ENCODE data around the gene RNF43. TPM values are rescaled to one million over a fixed set of nuclear protein-coding genes. Genes with fewer than 3 reads are reported as not detected.
A peak's percentile ranks its signal among the peaks of the same experiment; 100 is the strongest.

Gene RNF43
- total and polyA plus RNA-seq, 2 of the 13 experiments (the other 11 are each of a cell fraction or from before 2014, with no cell fraction given), result 31.0 to 53.4 TPM

- TF ChIP-seq MYPOP (CRISPR knock-in tag; IDR thresholded peaks at IDR 0.05) (no peak), ZNF331 (CRISPR knock-in tag; IDR thresholded peaks at IDR 0.05) (peak; percentile 68), ZNF850 (CRISPR knock-in tag; conservative IDR thresholded peaks at IDR 0.05) (no peak), ARNTL (CRISPR knock-in tag; IDR thresholded peaks at IDR 0.05) (peak; percentile 63; the same call in 1 of the 2 replicates), FOXA1 (IDR thresholded peaks at IDR 0.05) (no peak), FOXA1 (CRISPR knock-in tag; IDR thresholded peaks at IDR 0.05) (peak; percentile 63), ZBTB49 (CRISPR knock-in tag; IDR thresholded peaks at IDR 0.05; ENCODE audit: borderline replicate concordance) (no peak), BHLHE40 (IDR thresholded peaks at IDR 0.05; ENCODE audit: low read length) (0 out of 2 replicates have a peak, but pooled peaks have one; percentile 28), ZNF430 (CRISPR knock-in tag; IDR thresholded peaks at IDR 0.05) (no peak), ZNF546 (CRISPR knock-in tag; conservative IDR thresholded peaks at IDR 0.05) (no peak), RFXANK (CRISPR knock-in tag; IDR thresholded peaks at IDR 0.05) (no peak; the same call in 1 of the 2 replicates), FOSL2 (CRISPR knock-in tag; IDR thresholded peaks at IDR 0.05) (peak; percentile 86), KDM6A (CRISPR knock-in tag; IDR thresholded peaks at IDR 0.05; ENCODE audit: low read depth) (0 out of 2 replicates have a peak, but pooled peaks have one; percentile 11), SMARCC2 (IDR thresholded peaks at IDR 0.05) (no peak), FOXP4 (CRISPR knock-in tag; IDR thresholded peaks at IDR 0.05) (peak; percentile 90), SUZ12 (IDR thresholded peaks at IDR 0.05; ENCODE audit: low read depth, low read length) (no peak), MATR3 (CRISPR knock-in tag; IDR thresholded peaks at IDR 0.05) (no peak), ZFP1 (CRISPR knock-in tag; IDR thresholded peaks at IDR 0.05) (peak; percentile 79; the same call in 1 of the 2 replicates)
- TF ChIP-seq, protein P1, sequence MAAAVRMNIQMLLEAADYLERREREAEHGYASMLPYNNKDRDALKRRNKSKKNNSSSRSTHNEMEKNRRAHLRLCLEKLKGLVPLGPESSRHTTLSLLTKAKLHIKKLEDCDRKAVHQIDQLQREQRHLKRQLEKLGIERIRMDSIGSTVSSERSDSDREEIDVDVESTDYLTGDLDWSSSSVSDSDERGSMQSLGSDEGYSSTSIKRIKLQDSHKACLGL (CRISPR knock-in tag; IDR thresholded peaks at IDR 0.05), result no peak
- TF ChIP-seq, protein P2, sequence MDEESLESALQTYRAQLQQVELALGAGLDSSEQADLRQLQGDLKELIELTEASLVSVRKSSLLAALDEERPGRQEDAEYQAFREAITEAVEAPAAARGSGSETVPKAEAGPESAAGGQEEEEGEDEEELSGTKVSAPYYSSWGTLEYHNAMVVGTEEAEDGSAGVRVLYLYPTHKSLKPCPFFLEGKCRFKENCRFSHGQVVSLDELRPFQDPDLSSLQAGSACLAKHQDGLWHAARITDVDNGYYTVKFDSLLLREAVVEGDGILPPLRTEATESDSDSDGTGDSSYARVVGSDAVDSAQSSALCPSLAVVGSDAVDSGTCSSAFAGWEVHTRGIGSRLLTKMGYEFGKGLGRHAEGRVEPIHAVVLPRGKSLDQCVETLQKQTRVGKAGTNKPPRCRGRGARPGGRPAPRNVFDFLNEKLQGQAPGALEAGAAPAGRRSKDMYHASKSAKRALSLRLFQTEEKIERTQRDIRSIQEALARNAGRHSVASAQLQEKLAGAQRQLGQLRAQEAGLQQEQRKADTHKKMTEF (CRISPR knock-in tag; IDR thresholded peaks at IDR 0.05), result peak; percentile 83
- TF ChIP-seq, protein P3, sequence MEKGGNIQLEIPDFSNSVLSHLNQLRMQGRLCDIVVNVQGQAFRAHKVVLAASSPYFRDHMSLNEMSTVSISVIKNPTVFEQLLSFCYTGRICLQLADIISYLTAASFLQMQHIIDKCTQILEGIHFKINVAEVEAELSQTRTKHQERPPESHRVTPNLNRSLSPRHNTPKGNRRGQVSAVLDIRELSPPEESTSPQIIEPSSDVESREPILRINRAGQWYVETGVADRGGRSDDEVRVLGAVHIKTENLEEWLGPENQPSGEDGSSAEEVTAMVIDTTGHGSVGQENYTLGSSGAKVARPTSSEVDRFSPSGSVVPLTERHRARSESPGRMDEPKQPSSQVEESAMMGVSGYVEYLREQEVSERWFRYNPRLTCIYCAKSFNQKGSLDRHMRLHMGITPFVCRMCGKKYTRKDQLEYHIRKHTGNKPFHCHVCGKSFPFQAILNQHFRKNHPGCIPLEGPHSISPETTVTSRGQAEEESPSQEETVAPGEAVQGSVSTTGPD (CRISPR knock-in tag; IDR thresholded peaks at IDR 0.05), result no peak
- TF ChIP-seq, protein P4, sequence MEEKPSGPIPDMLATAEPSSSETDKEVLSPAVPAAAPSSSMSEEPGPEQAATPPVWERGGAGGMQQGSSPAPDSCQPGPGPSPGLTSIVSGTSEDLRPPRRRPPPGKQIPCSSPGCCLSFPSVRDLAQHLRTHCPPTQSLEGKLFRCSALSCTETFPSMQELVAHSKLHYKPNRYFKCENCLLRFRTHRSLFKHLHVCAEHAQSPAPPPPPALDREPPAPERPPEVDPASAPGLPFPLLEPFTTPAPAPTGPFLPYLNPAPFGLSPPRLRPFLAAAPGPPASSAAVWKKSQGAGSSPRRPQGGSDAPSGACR (CRISPR knock-in tag; IDR thresholded peaks at IDR 0.05), result no peak
Observed at GRCh38 chr17:58394534-58395223, 22.7 kb downstream of the RNF43 start (continued).
